PC-9 (cell line): ENCODE results near the gene RUSF1.

Source experiments
- CTCF ChIP-seq: fragments of 200-600 bp; sonication (generic); conservative IDR thresholded peaks from 2 replicates; pipeline ENCODE4 v1.6.1; 2017; ENCODE audit warnings: mixed run types, antibody characterized with exemption, mild to moderate bottlenecking, moderate library complexity
- EZH2 ChIP-seq: fragments of 200-600 bp; sonication (generic); IDR thresholded peaks from 2 replicates; pipeline ENCODE4 v1.8.0; 2017; ENCODE audit warnings: antibody characterized with exemption, low read depth

DNA sequence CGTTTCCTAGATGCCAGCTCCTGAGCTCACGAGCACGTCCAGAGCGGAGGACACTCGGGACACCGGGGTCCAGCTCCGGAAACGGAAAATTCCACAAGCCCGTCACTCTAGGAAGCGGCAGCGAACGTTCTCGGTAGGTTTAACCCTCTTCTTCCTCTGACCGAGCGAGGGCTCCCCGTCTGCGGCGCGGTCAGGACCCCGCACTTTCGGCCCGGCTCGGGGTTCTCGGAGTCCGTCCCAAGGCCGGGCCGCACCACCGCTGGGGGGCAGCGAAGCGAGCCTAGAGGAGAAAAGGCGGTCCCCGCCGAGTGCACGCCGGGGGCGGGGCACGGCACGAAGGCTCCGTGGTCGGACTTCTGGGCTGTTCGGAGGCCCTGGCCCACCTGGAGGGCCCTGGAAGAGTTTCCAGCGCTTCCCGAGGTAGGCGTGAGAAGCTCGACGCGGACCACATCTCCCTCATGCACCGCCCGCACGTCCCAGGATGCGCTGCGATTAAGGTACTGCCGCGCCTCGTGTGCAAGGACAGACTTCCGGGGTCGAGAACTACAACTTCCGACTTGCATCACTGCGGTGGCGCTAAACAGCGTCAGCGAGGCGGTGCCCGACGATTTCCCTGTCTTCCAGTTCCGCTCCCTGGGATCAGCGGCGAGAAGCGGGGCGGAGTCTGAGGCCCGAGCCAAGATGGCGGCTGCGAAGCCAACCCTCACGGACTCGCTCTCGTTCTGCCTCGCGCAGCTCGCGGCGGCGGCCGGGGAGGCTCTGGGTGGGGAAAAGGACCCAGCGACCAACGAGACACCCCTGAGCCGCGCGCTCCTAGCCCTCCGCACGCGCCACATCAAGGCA lies 49.1 kb downstream of the RUSF1 start, which contains the start of gene ARMC5:
- TF ChIP-seq CTCF = peak; percentile 66
- no peak for TF ChIP-seq EZH2
